CD4-positive, CD25-positive, alpha-beta regulatory T cell (primary cell): ENCODE data around the gene PAK1. TPM values are rescaled to one million over a fixed set of nuclear protein-coding genes. Genes with fewer than 3 reads are reported as not detected.

Experiments used
- ATAC-seq, 2 donors: fragments of 150-1000 bp; cut with Tn5 transposase; one replicate each; pipeline ENCODE4 v1.10.0; 2021; ENCODE audit warnings: low read depth in 2 of 2, moderate number of reproducible peaks in 2 of 2, moderate library complexity in 1 of 2
- DNase-seq, 3 donors: peaks; one replicate each; pipeline versions ENCODE4 v3.0.0 to v3.0.0-alpha.2; 2012 to 2022; ENCODE audit warnings: mixed read lengths in 1 of 3
- H3K27ac ChIP-seq: one replicate; pipeline ENCODE4 v1.7.0; 2013; ENCODE audit warnings: mild to moderate bottlenecking, low read length; ENCODE audit not compliant: insufficient read depth, poor library complexity, severe bottlenecking
- H3K27me3 ChIP-seq: one replicate; pipeline ENCODE4 v1.7.0; 2013; ENCODE audit warnings: low read length; ENCODE audit not compliant: control insufficient read depth, insufficient read depth
- H3K36me3 ChIP-seq: one replicate; pipeline ENCODE4 v1.7.0; 2013; ENCODE audit warnings: mild to moderate bottlenecking, low read length, moderate library complexity; ENCODE audit not compliant: control insufficient read depth, insufficient read depth
- H3K4me1 ChIP-seq: 2 replicates; pipeline ENCODE4 v1.7.0; 2013; ENCODE audit warnings: mild to moderate bottlenecking, low read length; ENCODE audit not compliant: insufficient read depth, control insufficient read depth, poor library complexity, severe bottlenecking
- H3K4me3 ChIP-seq: one replicate; pipeline ENCODE4 v1.7.0; 2013; ENCODE audit warnings: low read depth, mild to moderate bottlenecking, low read length, moderate library complexity
- H3K9me3 ChIP-seq, 2 experiments: 1 replicate in 1 of 2; 2 replicates in 1 of 2; pipeline ENCODE4 v1.7.0; 2013; ENCODE audit warnings: low read length in 2 of 2, mild to moderate bottlenecking in 1 of 2, moderate library complexity in 1 of 2; ENCODE audit not compliant: control insufficient read depth in 2 of 2
- H3K27ac Mint-ChIP-seq, 3 donors: one replicate each; pipeline ENCODE4 v1.8.0; 2020 to 2022; ENCODE audit warnings: mild to moderate bottlenecking in 3 of 3, mixed read lengths in 3 of 3, moderate library complexity in 2 of 3
- H3K27me3 Mint-ChIP-seq: one replicate; pipeline ENCODE4 v1.8.0; 2022; ENCODE audit warnings: mild to moderate bottlenecking, mixed read lengths
- H3K36me3 Mint-ChIP-seq: one replicate; pipeline ENCODE4 v1.8.0; 2020; ENCODE audit warnings: mixed read lengths
- H3K4me1 Mint-ChIP-seq, 4 donors: one replicate each; pipeline ENCODE4 v1.8.0; 2020 to 2022; ENCODE audit warnings: mixed read lengths in 4 of 4, mild to moderate bottlenecking in 1 of 4
- H3K4me3 Mint-ChIP-seq, 4 donors: one replicate each; pipeline ENCODE4 v1.8.0; 2020 to 2022; ENCODE audit warnings: mild to moderate bottlenecking in 4 of 4, mixed read lengths in 4 of 4, moderate library complexity in 3 of 4
- H3K9me3 Mint-ChIP-seq, 7 donors: one replicate each; pipeline ENCODE4 v1.8.0; 2020 to 2022; ENCODE audit warnings: mixed read lengths in 7 of 7, mild to moderate bottlenecking in 3 of 7, moderate library complexity in 2 of 7
- polyA plus RNA-seq, 4 donors: library from polyadenylated mRNA; unstranded; fragments of 300-500 nt; fragmentation: Illumina TruSeq; gene quantifications; one replicate each; pipeline ENCODE4 v1.2.3, GENCODE V29; 2021
- total RNA-seq: library from RNA; stranded (reverse); gene quantifications from one replicate; pipeline ENCODE4 v1.2.3, GENCODE V29; 2022

Gene PAK1
- total and polyA plus RNA-seq, 5 donors from 2014 or later = 8.0 to 15.3 (median 13.8) TPM

DNA sequence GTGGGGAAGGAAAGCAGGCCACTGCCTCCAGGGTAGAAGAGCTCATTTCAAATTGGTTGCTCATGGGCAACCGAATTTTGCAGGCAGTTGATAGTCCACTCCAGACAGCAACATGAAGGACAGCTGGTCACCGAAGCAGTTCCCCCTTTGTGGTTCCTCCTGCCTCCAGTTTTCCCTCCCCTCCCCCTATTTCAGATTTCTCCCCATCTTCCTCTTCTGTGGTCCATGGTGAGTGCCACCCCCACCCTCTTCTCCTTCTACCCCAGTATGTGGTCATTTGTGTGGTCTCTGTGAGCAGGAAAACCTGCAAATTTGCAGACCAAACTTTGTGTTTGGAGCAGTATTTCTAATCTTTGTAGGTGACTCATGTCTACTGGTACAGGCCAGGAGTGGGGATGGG lies 38.2 kb upstream of the PAK1 start:
- Histone ChIP-seq H3K27me3 (no peaks in the 10 kb centered on the region), H3K36me3 (no peaks in the 10 kb centered on the region), H3K4me3 (no peak overlapping the region), H3K4me1 (no peaks in the 10 kb centered on the region), H3K27ac (no peak overlapping the region), H3K9me3 (no peaks in the 10 kb centered on the region)
- DNase-seq = no peak
- no peaks in the 10 kb centered on the region for H3K9me3 Mint-ChIP-seq
- ATAC-seq = no peak
- no peaks in the 10 kb centered on the region for H3K4me1 Mint-ChIP-seq
- no peak overlapping the region for H3K4me3 Mint-ChIP-seq
- H3K36me3 Mint-ChIP-seq = peaks cover 3% of the 10 kb centered on the region
- H3K27ac Mint-ChIP-seq = no peak overlapping the region
- peaks cover 18% of the 10 kb centered on the region for H3K27me3 Mint-ChIP-seq

DNA sequence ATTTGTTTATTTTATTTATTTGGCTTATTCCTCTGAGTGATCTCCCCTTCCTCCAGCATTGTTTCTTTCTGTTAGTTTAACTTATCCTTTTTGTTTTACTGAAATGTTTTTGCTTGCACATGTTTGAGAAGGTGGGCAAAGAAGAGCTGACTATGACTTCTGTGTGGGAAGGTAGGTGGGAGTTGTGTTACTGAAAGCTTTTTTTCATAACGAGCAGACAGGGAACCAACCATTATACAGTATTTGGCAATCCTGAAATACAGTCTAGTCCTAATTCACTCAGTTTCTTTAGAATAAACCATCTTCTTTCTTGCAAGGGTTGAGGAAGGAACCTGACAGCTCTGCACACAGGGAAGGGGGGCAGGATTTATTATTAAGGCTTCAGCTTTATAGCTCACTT lies 37.0 kb upstream of the PAK1 start:
- H3K4me3 Mint-ChIP-seq = no peak overlapping the region
- DNase-seq (no peak), ATAC-seq (no peak)
- H3K9me3 Mint-ChIP-seq = no peaks in the 10 kb centered on the region
- Histone ChIP-seq H3K36me3 (no peaks in the 10 kb centered on the region), H3K4me3 (no peak overlapping the region), H3K4me1 (no peaks in the 10 kb centered on the region), H3K27me3 (no peaks in the 10 kb centered on the region), H3K9me3 (no peaks in the 10 kb centered on the region), H3K27ac (no peak overlapping the region)
- peaks cover 23% of the 10 kb centered on the region for H3K27me3 Mint-ChIP-seq
- H3K36me3 Mint-ChIP-seq = peaks cover 3% of the 10 kb centered on the region
- H3K27ac Mint-ChIP-seq = no peak overlapping the region
- no peaks in the 10 kb centered on the region for H3K4me1 Mint-ChIP-seq

GRCh38 chr11:77510095-77510494 lies 36.2 kb upstream of the PAK1 start:
- no peak overlapping the region for H3K4me3 Mint-ChIP-seq
- no peak overlapping the region for H3K4me3 ChIP-seq
- no peaks in the 10 kb centered on the region for H3K4me1 ChIP-seq
- H3K9me3 Mint-ChIP-seq = no peaks in the 10 kb centered on the region
- DNase-seq (no peak), ATAC-seq (no peak)
- no peaks in the 10 kb centered on the region for H3K36me3 ChIP-seq
- no peaks in the 10 kb centered on the region for H3K27me3 ChIP-seq
- H3K27ac ChIP-seq = no peak overlapping the region
- H3K27ac Mint-ChIP-seq = no peak overlapping the region
- H3K9me3 ChIP-seq = no peaks in the 10 kb centered on the region
- H3K4me1 Mint-ChIP-seq = no peaks in the 10 kb centered on the region
- peaks cover 3% of the 10 kb centered on the region for H3K36me3 Mint-ChIP-seq
- H3K27me3 Mint-ChIP-seq = peaks cover 23% of the 10 kb centered on the region

DNA sequence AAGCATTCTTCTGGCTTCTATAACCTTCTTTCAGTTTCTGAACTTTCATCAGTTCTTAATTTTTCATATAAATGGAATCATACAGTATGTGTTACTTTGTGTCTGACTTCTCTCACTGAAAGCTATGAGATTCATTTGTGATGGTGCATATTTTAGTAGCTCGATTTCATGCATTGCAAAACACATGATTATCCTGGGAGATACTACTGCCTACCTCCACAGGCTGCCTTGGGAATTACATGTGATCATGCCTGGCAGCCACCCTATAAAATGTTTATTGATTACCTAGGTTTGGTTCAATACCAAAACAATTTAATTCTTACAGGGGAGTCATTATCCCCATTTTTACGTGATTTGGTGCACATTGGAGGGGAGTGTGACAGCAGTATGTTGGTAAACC lies 34.1 kb upstream of the PAK1 start:
- no peaks in the 10 kb centered on the region for H3K27me3 ChIP-seq
- no peaks in the 10 kb centered on the region for H3K9me3 ChIP-seq
- H3K4me1 ChIP-seq = no peaks in the 10 kb centered on the region
- H3K36me3 Mint-ChIP-seq = peaks cover 3% of the 10 kb centered on the region
- H3K4me3 ChIP-seq = no peak overlapping the region
- DNase-seq (no peak), ATAC-seq (no peak)
- no peak overlapping the region for H3K27ac ChIP-seq
- H3K4me1 Mint-ChIP-seq = no peaks in the 10 kb centered on the region
- H3K9me3 Mint-ChIP-seq = no peaks in the 10 kb centered on the region
- H3K27ac Mint-ChIP-seq = no peak overlapping the region
- no peaks in the 10 kb centered on the region for H3K36me3 ChIP-seq
- H3K4me3 Mint-ChIP-seq = no peak overlapping the region
- H3K27me3 Mint-ChIP-seq = peaks cover 19% of the 10 kb centered on the region

DNA sequence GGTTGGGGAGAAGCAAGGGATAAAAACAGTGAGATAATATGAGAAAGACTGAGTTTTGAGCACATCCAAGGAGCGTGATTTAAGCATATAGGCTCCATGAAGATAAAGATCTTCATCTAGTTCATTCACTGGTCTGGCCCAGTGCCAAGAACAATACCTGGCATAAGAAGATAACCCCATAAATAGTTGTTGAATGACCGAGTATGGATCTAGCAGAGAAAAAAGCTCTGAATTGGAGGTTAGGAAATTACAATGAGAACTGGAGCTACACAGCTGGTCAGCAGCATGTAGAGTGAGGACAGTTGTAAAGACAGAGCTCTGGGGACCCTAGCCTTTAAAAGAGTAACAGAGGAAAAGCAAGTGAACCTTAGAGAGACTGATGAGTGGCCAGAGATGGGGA lies 33.0 kb upstream of the PAK1 start:
- H3K9me3 Mint-ChIP-seq = no peaks in the 10 kb centered on the region
- no peak for DNase-seq
- no peak overlapping the region for H3K27ac Mint-ChIP-seq

GRCh38 chr11:77505956-77506355 lies 32.1 kb upstream of the PAK1 start:
- Mint-ChIP-seq H3K4me3 (no peak overlapping the region), H3K9me3 (no peaks in the 10 kb centered on the region), H3K27ac (no peak overlapping the region), H3K4me1 (peaks cover 0 to 2% (median 0%) of the 10 kb centered on the region in 4 donors), H3K27me3 (peaks cover 34% of the 10 kb centered on the region), H3K36me3 (no peaks in the 10 kb centered on the region)
- ATAC-seq (no peak), DNase-seq (no peak)
- Histone ChIP-seq H3K4me3 (no peak overlapping the region), H3K36me3 (no peaks in the 10 kb centered on the region), H3K27ac (no peak overlapping the region), H3K9me3 (no peaks in the 10 kb centered on the region), H3K4me1 (no peaks in the 10 kb centered on the region), H3K27me3 (no peaks in the 10 kb centered on the region)

More for the DNA sequence above, 33.0 kb upstream of the PAK1 start:
- no peak overlapping the region for H3K4me3 ChIP-seq
- H3K27me3 ChIP-seq = no peaks in the 10 kb centered on the region
- H3K4me3 Mint-ChIP-seq = no peak overlapping the region
- no peaks in the 10 kb centered on the region for H3K4me1 ChIP-seq
- H3K36me3 Mint-ChIP-seq = no peaks in the 10 kb centered on the region
- no peak overlapping the region for H3K27ac ChIP-seq
- H3K9me3 ChIP-seq = no peaks in the 10 kb centered on the region
- H3K27me3 Mint-ChIP-seq = peaks cover 25% of the 10 kb centered on the region
- H3K36me3 ChIP-seq = no peaks in the 10 kb centered on the region
- ATAC-seq = no peak
- no peaks in the 10 kb centered on the region for H3K4me1 Mint-ChIP-seq

DNA sequence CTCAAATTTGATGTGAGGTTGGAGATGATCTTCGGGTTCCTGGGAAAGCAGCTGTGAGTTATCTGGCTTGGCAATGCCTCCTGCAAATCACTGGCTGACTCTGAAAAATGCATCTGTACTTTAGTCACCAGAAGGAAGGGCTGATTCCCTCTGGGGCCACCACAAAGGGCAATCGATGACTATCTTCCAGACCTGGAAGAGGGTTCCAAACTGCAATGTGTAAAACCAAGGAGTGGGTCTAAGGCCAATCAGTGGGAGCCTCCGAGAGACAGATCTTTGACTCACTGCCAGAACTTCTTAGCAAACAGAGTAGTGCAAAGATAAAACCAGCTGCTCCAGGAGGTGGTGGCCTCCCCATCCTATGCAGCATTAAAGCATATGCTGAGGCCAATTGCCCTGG lies 29.1 kb upstream of the PAK1 start:
- no peak for ATAC-seq
- no peaks in the 10 kb centered on the region for H3K36me3 ChIP-seq
- no peaks in the 10 kb centered on the region for H3K9me3 ChIP-seq
- Mint-ChIP-seq H3K27me3 (peaks cover 32% of the 10 kb centered on the region), H3K36me3 (no peaks in the 10 kb centered on the region), H3K9me3 (no peaks in the 10 kb centered on the region), H3K27ac (no peak overlapping the region), H3K4me1 (peaks cover 0 to 2% (median 0%) of the 10 kb centered on the region in 4 donors), H3K4me3 (no peak overlapping the region)
- no peak overlapping the region for H3K27ac ChIP-seq
- DNase-seq = no peak
- H3K4me3 ChIP-seq = no peak overlapping the region
- no peaks in the 10 kb centered on the region for H3K4me1 ChIP-seq
- no peaks in the 10 kb centered on the region for H3K27me3 ChIP-seq

- ATAC-seq = no peak
- Mint-ChIP-seq H3K27ac (no peak overlapping the region), H3K4me3 (no peak overlapping the region), H3K36me3 (no peaks in the 10 kb centered on the region), H3K4me1 (peaks cover 0 to 2% (median 0%) of the 10 kb centered on the region in 4 donors), H3K9me3 (no peaks in the 10 kb centered on the region), H3K27me3 (peaks cover 32% of the 10 kb centered on the region)
- no peaks in the 10 kb centered on the region for H3K27me3 ChIP-seq
- no peak overlapping the region for H3K27ac ChIP-seq
- H3K9me3 ChIP-seq = no peaks in the 10 kb centered on the region
- H3K4me1 ChIP-seq = no peaks in the 10 kb centered on the region
- DNase-seq = no peak
- H3K36me3 ChIP-seq = no peaks in the 10 kb centered on the region
- no peak overlapping the region for H3K4me3 ChIP-seq
Measured at GRCh38 chr11:77502346-77502905, 28.5 kb upstream of the PAK1 start.
